BE2C (cell line): ENCODE data around the gene SMOC1.

Experiments
- DNase-seq: peaks from one replicate; pipeline ENCODE4 v3.0.0-alpha.2; 2020
- H3K27me3 ChIP-seq: fragments of 250-450 bp; sonication (Bioruptor Pico); 2 replicates; pipeline ENCODE4 v1.5.1; 2020; ENCODE audit warnings: mild to moderate bottlenecking
- H3K36me3 ChIP-seq: fragments of 250-450 bp; sonication (Bioruptor Pico); 2 replicates; pipeline ENCODE4 v1.5.1; 2020; ENCODE audit warnings: mild to moderate bottlenecking
- H3K4me1 ChIP-seq: fragments of 250-450 bp; sonication (Bioruptor Pico); 2 replicates; pipeline ENCODE4 v1.5.1; 2020
- H3K4me3 ChIP-seq: 2 replicates; pipeline ENCODE4 v1.5.1; 2011; ENCODE audit warnings: low read depth, low read length
- H3K9me3 ChIP-seq: fragments of 250-450 bp; sonication (Bioruptor Pico); 2 replicates; pipeline ENCODE4 v1.5.1; 2020
- CTCF ChIP-seq: IDR thresholded peaks from 2 replicates; pipeline ENCODE4 v1.5.1; 2012; ENCODE audit warnings: mild to moderate bottlenecking, low read depth, low read length

SMOC1 gene

DNA sequence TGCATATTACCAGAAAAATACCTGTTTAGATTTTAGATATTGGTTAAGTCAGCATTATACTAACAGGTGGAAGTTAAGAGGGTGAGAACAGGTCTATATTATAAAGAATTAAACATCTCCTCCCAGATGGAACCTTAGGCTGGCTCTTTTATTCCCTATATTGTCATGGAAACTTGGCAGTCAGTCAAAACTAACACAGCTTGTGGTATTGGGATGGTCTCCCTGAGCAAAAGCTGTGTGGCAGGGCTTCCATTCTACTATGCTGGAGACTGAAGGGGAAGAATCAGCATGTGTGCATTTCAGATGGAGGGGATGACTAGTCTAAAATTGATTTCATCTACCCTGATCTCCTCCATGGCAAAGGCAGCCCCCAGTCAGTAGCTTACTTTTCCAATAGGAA, 66.7 kb downstream of the SMOC1 start:
- no peaks in the 10 kb centered on the region for H3K36me3 ChIP-seq
- DNase-seq = no peak
- H3K27me3 ChIP-seq = peaks cover 13% of the 10 kb centered on the region
- no peaks in the 10 kb centered on the region for H3K4me1 ChIP-seq
- no peak overlapping the region for H3K4me3 ChIP-seq
- TF ChIP-seq CTCF = no peak
- no peaks in the 10 kb centered on the region for H3K9me3 ChIP-seq

- H3K4me1 ChIP-seq = no peaks in the 10 kb centered on the region
- peaks cover 12% of the 10 kb centered on the region for H3K27me3 ChIP-seq
- TF ChIP-seq CTCF = no peak
- DNase-seq = no peak
- H3K9me3 ChIP-seq = no peaks in the 10 kb centered on the region
- no peak overlapping the region for H3K4me3 ChIP-seq
- H3K36me3 ChIP-seq = no peaks in the 10 kb centered on the region
These were observed 69.1 kb downstream of the SMOC1 start for GRCh38 chr14:69948351-69948750.

GRCh38 chr14:69951263-69951662, 72.0 kb downstream of the SMOC1 start:
- no peak for TF ChIP-seq CTCF
- H3K9me3 ChIP-seq = no peaks in the 10 kb centered on the region
- no peaks in the 10 kb centered on the region for H3K36me3 ChIP-seq
- no peaks in the 10 kb centered on the region for H3K4me1 ChIP-seq
- no peak for DNase-seq
- H3K4me3 ChIP-seq = no peak overlapping the region
- peaks cover 10% of the 10 kb centered on the region for H3K27me3 ChIP-seq

DNA sequence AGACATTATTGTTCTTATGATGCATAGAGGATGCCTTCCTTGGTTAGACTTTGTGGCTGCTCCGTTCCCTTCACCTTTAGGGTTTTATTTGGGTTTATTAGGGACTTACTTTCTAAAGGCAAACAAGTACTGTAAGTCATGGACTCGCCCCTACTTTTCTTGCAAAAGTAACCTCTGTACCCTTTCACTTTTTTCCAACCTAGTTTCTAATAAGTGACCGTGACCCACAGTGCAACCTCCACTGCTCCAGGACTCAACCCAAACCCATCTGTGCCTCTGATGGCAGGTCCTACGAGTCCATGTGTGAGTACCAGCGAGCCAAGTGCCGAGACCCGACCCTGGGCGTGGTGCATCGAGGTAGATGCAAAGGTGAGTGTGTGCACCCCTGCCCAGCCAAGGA, 72.7 kb downstream of the SMOC1 start:
- Histone ChIP-seq H3K27me3 (peaks cover 12% of the 10 kb centered on the region), H3K9me3 (no peaks in the 10 kb centered on the region), H3K4me1 (no peaks in the 10 kb centered on the region), H3K4me3 (no peak overlapping the region), H3K36me3 (no peaks in the 10 kb centered on the region)
- no peak for DNase-seq
- TF ChIP-seq CTCF = no peak

- no peak for TF ChIP-seq CTCF
- Histone ChIP-seq H3K27me3 (peaks cover 12% of the 10 kb centered on the region), H3K36me3 (no peaks in the 10 kb centered on the region), H3K9me3 (no peaks in the 10 kb centered on the region), H3K4me1 (no peaks in the 10 kb centered on the region), H3K4me3 (no peak overlapping the region)
- no peak for DNase-seq
These were observed 74.2 kb downstream of the SMOC1 start for GRCh38 chr14:69953266-69953915.

- Histone ChIP-seq H3K36me3 (no peaks in the 10 kb centered on the region), H3K4me3 (no peak overlapping the region), H3K9me3 (no peaks in the 10 kb centered on the region), H3K4me1 (no peaks in the 10 kb centered on the region), H3K27me3 (peaks cover 12% of the 10 kb centered on the region)
- no peak for TF ChIP-seq CTCF
- no peak for DNase-seq
These were observed 76.9 kb downstream of the SMOC1 start for GRCh38 chr14:69955855-69956845.
